Gastrocnemius medialis (tissue), 4 donors: ENCODE measurements around the gene IGSF9B.

Source experiments
- POLR2A ChIP-seq, 2 donors: fragments of 450-650 bp; IDR thresholded peaks; one replicate each; pipeline ENCODE4 v1.6.1; 2017; ENCODE audit warnings: antibody characterized with exemption in 2 of 2, mild to moderate bottlenecking in 2 of 2, moderate library complexity in 2 of 2
- TF ChIP-seq, protein P1 (sequence below), 5 experiments: fragments of 450-650 bp in 3 of 5; fragments of 200-600 bp in 2 of 5; sonication (generic) in 2 of 5; IDR thresholded peaks in 4 of 5; conservative IDR thresholded peaks in 1 of 5; 1 replicate in 4 of 5; 2 replicates in 1 of 5; pipeline ENCODE4 v1.5.1; 2016 to 2019; ENCODE audit warnings: antibody characterized with exemption in 5 of 5, mild to moderate bottlenecking in 3 of 5, moderate library complexity in 3 of 5

DNA sequence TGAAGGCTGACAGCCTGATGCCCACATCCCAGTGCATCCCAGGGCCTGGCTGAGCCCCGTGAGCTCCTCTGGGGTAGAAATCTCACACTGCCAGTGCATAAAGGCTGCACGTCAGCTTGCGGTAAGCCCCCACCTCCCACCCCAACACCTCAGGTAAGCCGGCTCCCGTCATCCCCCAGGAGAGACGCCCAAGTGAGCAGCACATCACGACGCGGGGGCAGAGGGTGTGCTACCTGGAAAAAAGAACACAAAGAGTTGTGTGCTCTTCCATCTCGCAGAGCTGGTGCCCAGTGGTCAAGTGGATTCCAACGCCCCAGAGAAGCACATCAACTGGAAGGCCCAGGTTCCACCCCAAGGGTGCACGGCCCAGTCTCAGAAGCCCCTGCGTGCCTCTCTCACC is 50.0 kb downstream of the IGSF9B start:
- TF ChIP-seq, protein P1, sequence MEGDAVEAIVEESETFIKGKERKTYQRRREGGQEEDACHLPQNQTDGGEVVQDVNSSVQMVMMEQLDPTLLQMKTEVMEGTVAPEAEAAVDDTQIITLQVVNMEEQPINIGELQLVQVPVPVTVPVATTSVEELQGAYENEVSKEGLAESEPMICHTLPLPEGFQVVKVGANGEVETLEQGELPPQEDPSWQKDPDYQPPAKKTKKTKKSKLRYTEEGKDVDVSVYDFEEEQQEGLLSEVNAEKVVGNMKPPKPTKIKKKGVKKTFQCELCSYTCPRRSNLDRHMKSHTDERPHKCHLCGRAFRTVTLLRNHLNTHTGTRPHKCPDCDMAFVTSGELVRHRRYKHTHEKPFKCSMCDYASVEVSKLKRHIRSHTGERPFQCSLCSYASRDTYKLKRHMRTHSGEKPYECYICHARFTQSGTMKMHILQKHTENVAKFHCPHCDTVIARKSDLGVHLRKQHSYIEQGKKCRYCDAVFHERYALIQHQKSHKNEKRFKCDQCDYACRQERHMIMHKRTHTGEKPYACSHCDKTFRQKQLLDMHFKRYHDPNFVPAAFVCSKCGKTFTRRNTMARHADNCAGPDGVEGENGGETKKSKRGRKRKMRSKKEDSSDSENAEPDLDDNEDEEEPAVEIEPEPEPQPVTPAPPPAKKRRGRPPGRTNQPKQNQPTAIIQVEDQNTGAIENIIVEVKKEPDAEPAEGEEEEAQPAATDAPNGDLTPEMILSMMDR (IDR thresholded peaks at IDR 0.05 in 4 of 5, conservative IDR thresholded peaks at IDR 0.05 in 1 of 5): no peak
- no peak for TF ChIP-seq POLR2A (IDR thresholded peaks at IDR 0.05)
